ENCODE results near the gene MCRS1. TPM values are rescaled to one million over a fixed set of nuclear protein-coding genes. Genes with fewer than 3 reads are reported as not detected.

MCRS1 gene
- total RNA-seq, 1 donor from 2014 or later = 50.0 TPM

GRCh38 chr12:49552425-49552824, 15.5 kb downstream of the MCRS1 start:
- no peak for ATAC-seq
- H3K27me3 ChIP-seq (ENCODE audit: low read depth) = peaks cover 27% of the 10 kb centered on the region

GRCh38 chr12:49552014-49552413, 15.9 kb downstream of the MCRS1 start:
- TF ChIP-seq CTCF (IDR thresholded peaks at IDR 0.05) = no peak
- DNase-seq (no peak), ATAC-seq (peak in 1 of 2 donors; percentile 49)
- Histone ChIP-seq H3K4me1 (peaks cover 12% of the 10 kb centered on the region), H3K9me3 (no peaks in the 10 kb centered on the region), H3K36me3 (peaks cover 8% of the 10 kb centered on the region), H3K27me3 (ENCODE audit: low read depth) (peaks cover 32% of the 10 kb centered on the region), H3K4me3 (no peak overlapping the region), H3K27ac (no peak overlapping the region)
- intact Hi-C loops (cut with DNase I) = no loop called here

More at GRCh38 chr12:49552425-49552824, 15.5 kb downstream of the MCRS1 start:
- Histone ChIP-seq H3K4me1 (peaks cover 12% of the 10 kb centered on the region), H3K9me3 (no peaks in the 10 kb centered on the region), H3K27ac (no peak overlapping the region), H3K4me3 (no peak overlapping the region), H3K36me3 (peaks cover 13% of the 10 kb centered on the region)
- no peak for TF ChIP-seq CTCF (IDR thresholded peaks at IDR 0.05)
- DNase-seq = no peak
- intact Hi-C loops (cut with DNase I) = no loop called here

GRCh38 chr12:49550693-49551252, 17.2 kb downstream of the MCRS1 start:
- no peak overlapping the region for H3K4me3 ChIP-seq
- DNase-seq = no peak
- ATAC-seq = no peak
- no peaks in the 10 kb centered on the region for H3K36me3 ChIP-seq
- intact Hi-C loops (cut with DNase I) = no loop called here
- TF ChIP-seq CTCF (IDR thresholded peaks at IDR 0.05) = no peak
- H3K4me1 ChIP-seq = peaks cover 12% of the 10 kb centered on the region
- no peaks in the 10 kb centered on the region for H3K9me3 ChIP-seq
- no peak overlapping the region for H3K27ac ChIP-seq
- H3K27me3 ChIP-seq (ENCODE audit: low read depth) = peaks cover 40% of the 10 kb centered on the region

- DNase-seq (no peak), ATAC-seq (no peak)
- intact Hi-C loops (cut with DNase I) = no loop called here
- no peak for TF ChIP-seq CTCF (IDR thresholded peaks at IDR 0.05)
- H3K36me3 ChIP-seq = no peaks in the 10 kb centered on the region
- no peaks in the 10 kb centered on the region for H3K9me3 ChIP-seq
- no peak overlapping the region for H3K27ac ChIP-seq
- peaks cover 12% of the 10 kb centered on the region for H3K4me1 ChIP-seq
- H3K4me3 ChIP-seq = no peak overlapping the region
- peaks cover 40% of the 10 kb centered on the region for H3K27me3 ChIP-seq (ENCODE audit: low read depth)
These were observed 17.9 kb downstream of the MCRS1 start for GRCh38 chr12:49549735-49550692.

- Histone ChIP-seq H3K36me3 (no peaks in the 10 kb centered on the region), H3K27me3 (ENCODE audit: low read depth) (peaks cover 40% of the 10 kb centered on the region), H3K4me3 (peak overlapping the region; percentile 47), H3K27ac (no peak overlapping the region), H3K4me1 (peaks cover 12% of the 10 kb centered on the region), H3K9me3 (no peaks in the 10 kb centered on the region)
- peak; percentile 34 to 41 for ATAC-seq
- DNase-seq = no peak
- intact Hi-C loops (cut with DNase I) = no loop called here
- peak; percentile 51 for TF ChIP-seq CTCF (IDR thresholded peaks at IDR 0.05)
These were observed 18.9 kb downstream of the MCRS1 start for GRCh38 chr12:49548822-49549648.
